H1 (cell line): Measurements from ENCODE around the gene DNMT3L. TPM values are rescaled to one million over a fixed set of nuclear protein-coding genes. Genes with fewer than 3 reads are reported as not detected.

ENCODE experiments used
- CEBPB ChIP-seq: IDR thresholded peaks from 2 replicates; pipeline ENCODE4 v1.6.1; 2012; ENCODE audit warnings: low read depth, low read length
- GABPA ChIP-seq: IDR thresholded peaks from 2 replicates; pipeline ENCODE4 v1.6.1; 2011; ENCODE audit warnings: mild to moderate bottlenecking, low read length, moderate library complexity, borderline replicate concordance; ENCODE audit not compliant: insufficient read depth
- JUN ChIP-seq: IDR thresholded peaks from 2 replicates; pipeline ENCODE4 v1.6.1; 2011; ENCODE audit warnings: low read depth, mild to moderate bottlenecking, improper control_type of control experiment, low read length
- polyA plus RNA-seq, 7 experiments: library from polyadenylated mRNA; depleted of rRNA in 3 of 7; stranded (reverse) in 5 of 7; unstranded in 2 of 7; fragments of >200 nt in 5 of 7; fragments of 200-250 nt in 2 of 7; gene quantifications; 1 replicate in 5 of 7; 2 replicates in 1 of 7; 4 replicates in 1 of 7; pipeline versions ENCODE4 v1.2.1 to v1.2.3, GENCODE V29; 2011 to 2013; ENCODE audit warnings: missing spikeins in 2 of 7, mixed read lengths in 2 of 7
- total RNA-seq: library from RNA; stranded (reverse); fragmentation: NEBNext Ultra II Directional; extraction: Animal tissue kit (Norgen Biotek cat#: 25700); gene quantifications from 2 replicates; pipeline ENCODE4 v1.2.1, GENCODE V29; 2021

Gene DNMT3L
- total and polyA plus RNA-seq, 2 of the 8 experiments (the other 6 are each of a cell fraction or from before 2014, with no cell fraction given) = 0.06 TPM; not detected in 1

DNA sequence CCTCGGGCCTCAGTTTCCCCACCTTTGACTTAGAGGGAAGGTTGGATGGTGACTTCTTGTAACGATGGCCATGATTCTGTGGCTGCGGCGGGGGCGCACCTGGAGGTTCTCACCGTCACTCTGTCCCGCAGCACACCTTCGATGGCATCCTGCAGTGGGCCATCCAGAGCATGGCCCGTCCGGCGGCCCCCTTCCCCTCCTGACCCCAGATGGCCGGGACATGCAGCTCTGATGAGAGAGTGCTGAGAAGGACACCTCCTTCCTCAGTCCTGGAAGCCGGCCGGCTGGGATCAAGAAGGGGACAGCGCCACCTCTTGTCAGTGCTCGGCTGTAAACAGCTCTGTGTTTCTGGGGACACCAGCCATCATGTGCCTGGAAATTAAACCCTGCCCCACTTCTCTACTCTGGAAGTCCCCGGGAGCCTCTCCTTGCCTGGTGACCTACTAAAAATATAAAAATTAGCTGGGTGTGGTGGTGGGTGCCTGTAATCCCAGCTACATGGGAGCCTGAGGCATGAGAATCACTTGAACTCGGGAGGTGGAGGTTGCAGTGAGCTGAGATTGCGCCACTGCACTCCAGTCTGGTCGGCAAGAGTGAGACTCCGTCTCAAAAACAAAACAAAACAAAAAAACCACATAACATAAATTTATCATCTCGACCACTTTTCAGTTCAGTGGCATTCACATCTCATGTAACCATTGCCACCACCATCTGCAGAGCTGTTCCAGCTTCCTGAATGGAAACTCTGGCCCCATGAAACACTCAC, 36.0 kb upstream of the DNMT3L start (continued):
- peak; percentile 2; the same call in 1 of the 2 replicates for TF ChIP-seq CEBPB
- no peak for TF ChIP-seq JUN
- TF ChIP-seq GABPA = peak; percentile 64; the same call in 1 of the 2 replicates
